Endothelial cell (in vitro differentiated cells): ENCODE measurements around the gene GARRE1. TPM values are rescaled to one million over a fixed set of nuclear protein-coding genes. Genes with fewer than 3 reads are reported as not detected.

Source experiments
- DNase-seq: peaks from one replicate; pipeline ENCODE4 v3.0.0; 2021; ENCODE audit warnings: low spot score
- H3K27ac Mint-ChIP-seq: one replicate; pipeline ENCODE4 v1.8.0; 2021; ENCODE audit warnings: mixed read lengths, inconsistent platforms; ENCODE audit not compliant: unreplicated experiment
- H3K27me3 Mint-ChIP-seq: one replicate; pipeline ENCODE4 v1.8.0; 2021; ENCODE audit warnings: mild to moderate bottlenecking, moderate library complexity, mixed read lengths, inconsistent platforms; ENCODE audit not compliant: unreplicated experiment
- H3K36me3 Mint-ChIP-seq: one replicate; pipeline ENCODE4 v1.8.0; 2021; ENCODE audit warnings: mild to moderate bottlenecking, low read depth, mixed read lengths, inconsistent platforms; ENCODE audit not compliant: unreplicated experiment
- H3K4me1 Mint-ChIP-seq: one replicate; pipeline ENCODE4 v1.8.0; 2021; ENCODE audit warnings: mild to moderate bottlenecking, mixed read lengths, inconsistent platforms; ENCODE audit not compliant: unreplicated experiment
- H3K4me3 Mint-ChIP-seq: one replicate; pipeline ENCODE4 v1.8.0; 2021; ENCODE audit warnings: mild to moderate bottlenecking, mixed read lengths, inconsistent platforms; ENCODE audit not compliant: unreplicated experiment
- H3K9me3 Mint-ChIP-seq: one replicate; pipeline ENCODE4 v1.8.0; 2021; ENCODE audit warnings: mixed read lengths, inconsistent platforms; ENCODE audit not compliant: unreplicated experiment
- CTCF ChIP-seq: fragments of 200-600 bp; sonication (generic); IDR thresholded peaks from one replicate; pipeline ENCODE4 v1.5.0; 2021; ENCODE audit warnings: antibody characterized with exemption; ENCODE audit not compliant: unreplicated experiment
- total RNA-seq: library from RNA; stranded (reverse); fragmentation: NEBNext Ultra II Directional; extraction: Animal tissue kit (Norgen Biotek cat#: 25700); gene quantifications from one replicate; pipeline ENCODE4 v1.2.1, GENCODE V29; 2021; ENCODE audit not compliant: unreplicated experiment

GARRE1 gene
- total RNA-seq, 1 donor from 2014 or later: 49.0 TPM

- TF ChIP-seq CTCF: no peak
- H3K27ac Mint-ChIP-seq: no peak overlapping the region
- H3K27me3 Mint-ChIP-seq: peaks cover 10% of the 10 kb centered on the region
- no peak overlapping the region for H3K4me3 Mint-ChIP-seq
- H3K36me3 Mint-ChIP-seq: peaks cover 25% of the 10 kb centered on the region
- peaks cover 24% of the 10 kb centered on the region for H3K4me1 Mint-ChIP-seq
- no peaks in the 10 kb centered on the region for H3K9me3 Mint-ChIP-seq
- no peak for DNase-seq
These were observed 5.2 kb downstream of the GARRE1 start for GRCh38 chr19:34259367-34260095.

GRCh38 chr19:34260771-34261173 is 6.4 kb downstream of the GARRE1 start:
- H3K36me3 Mint-ChIP-seq: peaks cover 19% of the 10 kb centered on the region
- H3K9me3 Mint-ChIP-seq: no peaks in the 10 kb centered on the region
- peaks cover 34% of the 10 kb centered on the region for H3K4me1 Mint-ChIP-seq
- H3K4me3 Mint-ChIP-seq: no peak overlapping the region
- H3K27me3 Mint-ChIP-seq: peaks cover 6% of the 10 kb centered on the region
- no peak for TF ChIP-seq CTCF
- DNase-seq: no peak
- H3K27ac Mint-ChIP-seq: no peak overlapping the region

GRCh38 chr19:34261334-34262109 is 7.2 kb downstream of the GARRE1 start:
- peaks cover 19% of the 10 kb centered on the region for H3K36me3 Mint-ChIP-seq
- peaks cover 6% of the 10 kb centered on the region for H3K27me3 Mint-ChIP-seq
- no peak for TF ChIP-seq CTCF
- DNase-seq: no peak
- no peaks in the 10 kb centered on the region for H3K9me3 Mint-ChIP-seq
- peak overlapping the region; percentile 66 for H3K4me3 Mint-ChIP-seq
- peak overlapping the region; percentile 16 for H3K27ac Mint-ChIP-seq
- peaks cover 34% of the 10 kb centered on the region for H3K4me1 Mint-ChIP-seq

- H3K36me3 Mint-ChIP-seq: peaks cover 16% of the 10 kb centered on the region
- peaks cover 36% of the 10 kb centered on the region for H3K4me1 Mint-ChIP-seq
- H3K4me3 Mint-ChIP-seq: no peak overlapping the region
- TF ChIP-seq CTCF: no peak
- no peak for DNase-seq
- H3K27ac Mint-ChIP-seq: no peak overlapping the region
- no peaks in the 10 kb centered on the region for H3K9me3 Mint-ChIP-seq
- peaks cover 6% of the 10 kb centered on the region for H3K27me3 Mint-ChIP-seq
These were observed 9.4 kb downstream of the GARRE1 start for GRCh38 chr19:34263745-34264237.

GRCh38 chr19:34265221-34265650 is 10.9 kb downstream of the GARRE1 start:
- peaks cover 8% of the 10 kb centered on the region for H3K27me3 Mint-ChIP-seq
- DNase-seq: no peak
- H3K36me3 Mint-ChIP-seq: peaks cover 10% of the 10 kb centered on the region
- H3K27ac Mint-ChIP-seq: peak overlapping the region; percentile 36
- no peak overlapping the region for H3K4me3 Mint-ChIP-seq
- TF ChIP-seq CTCF: no peak
- H3K4me1 Mint-ChIP-seq: peaks cover 41% of the 10 kb centered on the region
- H3K9me3 Mint-ChIP-seq: no peaks in the 10 kb centered on the region
